SJCRH30 (cell line): ENCODE data around the gene SRSF2. TPM values are rescaled to one million over a fixed set of nuclear protein-coding genes. Genes with fewer than 3 reads are reported as not detected.
"Not testable (repeated sequence)": the region's sequence is repeated elsewhere in the genome, so short reads cannot be mapped to it uniquely, and the experiment has no call there.

Experiments
- DNase-seq, 2 experiments: peaks; one replicate each; pipeline ENCODE4 v3.0.0-alpha.2; 2015 to 2020
- H3K27ac ChIP-seq: fragments of 250-450 bp; sonication (Bioruptor Pico); 2 replicates; pipeline ENCODE4 v1.5.1; 2020; ENCODE audit warnings: mild to moderate bottlenecking, moderate library complexity
- H3K27me3 ChIP-seq: fragments of 250-450 bp; sonication (Bioruptor Pico); 2 replicates; pipeline ENCODE4 v1.5.1; 2020; ENCODE audit warnings: mild to moderate bottlenecking, moderate library complexity
- H3K36me3 ChIP-seq: fragments of 250-450 bp; sonication (Bioruptor Pico); 2 replicates; pipeline ENCODE4 v1.5.1; 2020; ENCODE audit warnings: mild to moderate bottlenecking, moderate library complexity
- H3K4me1 ChIP-seq: fragments of 250-450 bp; sonication (Bioruptor Pico); 2 replicates; pipeline ENCODE4 v1.5.1; 2020; ENCODE audit warnings: mild to moderate bottlenecking, moderate library complexity
- H3K4me3 ChIP-seq: fragments of 250-450 bp; sonication (Bioruptor Pico); 2 replicates; pipeline ENCODE4 v1.5.1; 2020; ENCODE audit warnings: mild to moderate bottlenecking, moderate library complexity
- H3K9me3 ChIP-seq: fragments of 250-450 bp; sonication (Bioruptor Pico); replicated peaks from 2 replicates; pipeline ENCODE4 v1.5.1; 2020; ENCODE audit warnings: mild to moderate bottlenecking, moderate library complexity
- total RNA-seq: library from RNA; depleted of rRNA; stranded (reverse); fragments of >200 nt; shearing (Covaris generic); gene quantifications from 2 replicates; pipeline ENCODE4 v1.2.3, GENCODE V29; 2014

The SRSF2 gene
- total RNA-seq, 1 experiment from 2014 or later: 599 TPM

GRCh38 chr17:76732734-76733617 lies 4.2 kb downstream of the SRSF2 start:
- Histone ChIP-seq H3K27me3 (no peaks in the 10 kb centered on the region), H3K4me3 (no peak overlapping the region; the same call in 1 of the 2 replicates), H3K27ac (no peak overlapping the region), H3K36me3 (peaks cover 59% of the 10 kb centered on the region), H3K4me1 (peaks cover 10% of the 10 kb centered on the region), H3K9me3 (no peaks in the 10 kb centered on the region)
- peak in 1 of 2 experiments; percentile 39 for DNase-seq

GRCh38 chr17:76731800-76732733 lies 5.1 kb downstream of the SRSF2 start:
- H3K4me1 ChIP-seq, H3K4me3 ChIP-seq, H3K27ac ChIP-seq, H3K9me3 ChIP-seq, H3K27me3 ChIP-seq: not testable (repeated sequence)
- DNase-seq: peak in 1 of 2 experiments; percentile 33
- peaks cover 59% of the 10 kb centered on the region for H3K36me3 ChIP-seq

- Histone ChIP-seq H3K4me1 (no peaks in the 10 kb centered on the region; the same call in 1 of the 2 replicates), H3K27me3 (no peaks in the 10 kb centered on the region), H3K4me3 (peak overlapping the region; percentile 97), H3K9me3 (no peaks in the 10 kb centered on the region), H3K27ac (no peak overlapping the region), H3K36me3 (peaks cover 42% of the 10 kb centered on the region)
- DNase-seq: no peak
These were observed 9.2 kb downstream of the SRSF2 start for GRCh38 chr17:76727745-76728456.

- H3K27me3 ChIP-seq: no peaks in the 10 kb centered on the region
- DNase-seq: peak; percentile 85 to 88
- H3K36me3 ChIP-seq: peaks cover 38% of the 10 kb centered on the region
- H3K9me3 ChIP-seq: no peaks in the 10 kb centered on the region
- H3K4me1 ChIP-seq: no peaks in the 10 kb centered on the region
- H3K4me3 ChIP-seq: peak within 1 kb of the TSS; percentile 97
- peak within 1 kb of the TSS; percentile 85 for H3K27ac ChIP-seq
These were observed 10.1 kb downstream of the SRSF2 start, which contains the start of gene METTL23 for GRCh38 chr17:76726776-76727718. Gene METTL23, plus strand, starts transcription at chr17:76726839. Its CDS starts 2,872 bp downstream, at chr17:76729711.

GRCh38 chr17:76726231-76726775 lies 10.8 kb downstream of the SRSF2 start, which contains the start of gene JMJD6:
Gene JMJD6, minus strand, starts transcription at chr17:76726606. Its CDS starts 131 bp downstream, at chr17:76726475.
- no peaks in the 10 kb centered on the region for H3K9me3 ChIP-seq
- no peaks in the 10 kb centered on the region for H3K27me3 ChIP-seq
- peaks cover 38% of the 10 kb centered on the region for H3K36me3 ChIP-seq
- peak within 1 kb of the TSS; percentile 85 for H3K27ac ChIP-seq
- H3K4me3 ChIP-seq: peak within 1 kb of the TSS; percentile 97
- no peaks in the 10 kb centered on the region for H3K4me1 ChIP-seq
- DNase-seq: peak; percentile 99

- Histone ChIP-seq H3K36me3 (peaks cover 42% of the 10 kb centered on the region), H3K4me1 (no peaks in the 10 kb centered on the region), H3K9me3 (no peaks in the 10 kb centered on the region), H3K27ac (peak overlapping the region; percentile 85), H3K4me3 (peak overlapping the region; percentile 97), H3K27me3 (no peaks in the 10 kb centered on the region)
- DNase-seq: peak; percentile 63 to 72
These were observed 11.4 kb downstream of the SRSF2 start for GRCh38 chr17:76725580-76726230.

- Histone ChIP-seq H3K9me3 (no peaks in the 10 kb centered on the region), H3K36me3 (peaks cover 58% of the 10 kb centered on the region), H3K27ac (no peak overlapping the region), H3K4me1 (no peaks in the 10 kb centered on the region), H3K4me3 (no peak overlapping the region), H3K27me3 (no peaks in the 10 kb centered on the region)
- DNase-seq: no peak
These were observed 13.3 kb downstream of the SRSF2 start for GRCh38 chr17:76723812-76724211.

GRCh38 chr17:76722977-76723376 lies 14.2 kb downstream of the SRSF2 start:
- not testable (repeated sequence) for H3K27ac ChIP-seq, DNase-seq, H3K4me1 ChIP-seq, H3K4me3 ChIP-seq, H3K9me3 ChIP-seq, H3K27me3 ChIP-seq
- peaks cover 66% of the 10 kb centered on the region for H3K36me3 ChIP-seq

GRCh38 chr17:76722279-76722678 lies 14.9 kb downstream of the SRSF2 start:
- Histone ChIP-seq H3K27ac (no peak overlapping the region), H3K36me3 (peaks cover 71% of the 10 kb centered on the region), H3K9me3 (no peaks in the 10 kb centered on the region), H3K4me1 (no peaks in the 10 kb centered on the region), H3K27me3 (no peaks in the 10 kb centered on the region), H3K4me3 (no peak overlapping the region)
- no peak for DNase-seq

- no peak overlapping the region for H3K27ac ChIP-seq
- H3K4me1 ChIP-seq: no peaks in the 10 kb centered on the region
- H3K4me3 ChIP-seq: no peak overlapping the region
- H3K36me3 ChIP-seq: peaks cover 79% of the 10 kb centered on the region
- no peaks in the 10 kb centered on the region for H3K27me3 ChIP-seq
- no peak for DNase-seq
- H3K9me3 ChIP-seq: no peaks in the 10 kb centered on the region
These were observed 15.7 kb downstream of the SRSF2 start for GRCh38 chr17:76721463-76721862.

GRCh38 chr17:76720941-76721340 lies 16.2 kb downstream of the SRSF2 start:
- Histone ChIP-seq H3K27me3 (no peaks in the 10 kb centered on the region), H3K4me1 (no peaks in the 10 kb centered on the region), H3K27ac (no peak overlapping the region), H3K4me3 (no peak overlapping the region), H3K36me3 (peaks cover 85% of the 10 kb centered on the region), H3K9me3 (no peaks in the 10 kb centered on the region)
- no peak for DNase-seq

GRCh38 chr17:76720211-76720610 lies 16.9 kb downstream of the SRSF2 start:
- Histone ChIP-seq H3K27ac (no peak overlapping the region), H3K4me1 (no peaks in the 10 kb centered on the region), H3K9me3 (no peaks in the 10 kb centered on the region), H3K27me3 (no peaks in the 10 kb centered on the region), H3K36me3 (peaks cover 89% of the 10 kb centered on the region), H3K4me3 (no peak overlapping the region)
- DNase-seq: no peak

GRCh38 chr17:76718516-76718915 lies 18.6 kb downstream of the SRSF2 start:
- DNase-seq: no peak
- Histone ChIP-seq H3K9me3 (no peaks in the 10 kb centered on the region), H3K27ac (no peak overlapping the region), H3K27me3 (no peaks in the 10 kb centered on the region), H3K4me1 (no peaks in the 10 kb centered on the region), H3K4me3 (no peak overlapping the region), H3K36me3 (peaks cover 81% of the 10 kb centered on the region)
